HAP-1 (cell line): Measurements from ENCODE around the gene SLC15A2.

Source experiments
- DNase-seq, 2 experiments: peaks; one replicate each; pipeline ENCODE4 v3.0.0-alpha.2; 2016 to 2020; ENCODE audit warnings: low spot score in 2 of 2
- H3K27me3 ChIP-seq: fragments of 250-450 bp; sonication (Bioruptor Pico); 2 replicates; pipeline ENCODE4 v1.5.1; 2020; ENCODE audit warnings: low read depth, mild to moderate bottlenecking, moderate library complexity
- H3K36me3 ChIP-seq: fragments of 250-450 bp; sonication (Bioruptor Pico); replicated peaks from 2 replicates; pipeline ENCODE4 v1.5.1; 2020; ENCODE audit warnings: mild to moderate bottlenecking
- H3K4me1 ChIP-seq: fragments of 250-450 bp; sonication (Bioruptor Pico); 2 replicates; pipeline ENCODE4 v1.5.1; 2020; ENCODE audit warnings: mild to moderate bottlenecking
- H3K4me3 ChIP-seq: fragments of 250-450 bp; sonication (Bioruptor Pico); 2 replicates; pipeline ENCODE4 v1.5.1; 2020; ENCODE audit warnings: mild to moderate bottlenecking, moderate library complexity
- H3K9me3 ChIP-seq: fragments of 250-450 bp; sonication (Bioruptor Pico); 2 replicates; pipeline ENCODE4 v1.5.1; 2020; ENCODE audit warnings: mild to moderate bottlenecking, moderate library complexity
- in situ Hi-C: fragments of 300-500 bp; cut with MboI; formaldehyde crosslinking; loops from 3 replicates; pipeline ENCODE4 v1.14.3; 2020; ENCODE audit warnings: low sequenced_read_pairs, inconsistent platforms, mixed read lengths

The SLC15A2 gene

DNA sequence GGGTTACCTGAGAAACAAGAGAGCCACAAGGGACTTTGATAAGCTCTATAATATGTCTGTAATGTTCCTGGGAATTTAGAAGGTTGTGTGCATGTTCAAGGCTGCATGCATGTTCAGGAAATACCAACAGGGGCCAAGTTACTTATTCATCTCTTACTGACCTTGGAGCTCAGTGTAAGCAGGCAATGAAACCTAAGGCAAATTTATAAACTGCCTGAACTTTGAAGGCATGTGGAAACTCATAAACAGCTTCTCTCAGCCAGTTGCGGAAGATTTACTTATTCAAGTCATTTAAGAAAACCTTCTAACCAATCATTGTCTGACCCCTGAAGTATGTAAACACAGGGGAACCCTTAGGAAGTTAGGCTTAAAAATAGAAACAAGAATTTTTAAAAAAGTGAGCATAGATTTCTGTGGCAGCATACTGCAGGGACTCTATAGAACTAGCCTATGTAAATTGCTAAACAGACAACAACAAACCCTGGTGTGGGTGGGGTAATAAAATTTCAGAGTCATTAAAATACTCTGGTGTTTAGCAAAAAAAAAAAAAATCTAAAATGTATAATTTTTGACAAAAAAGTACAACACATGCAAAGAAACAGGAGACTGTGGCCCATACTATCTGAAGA, 57.2 kb downstream of the SLC15A2 start:
- H3K4me1 ChIP-seq: no peaks in the 10 kb centered on the region
- no peaks in the 10 kb centered on the region for H3K27me3 ChIP-seq
- in situ Hi-C loops: no loop called here
- H3K4me3 ChIP-seq: no peak overlapping the region
- no peaks in the 10 kb centered on the region for H3K9me3 ChIP-seq
- no peak for DNase-seq
- no peaks in the 10 kb centered on the region for H3K36me3 ChIP-seq

GRCh38 chr3:121956363-121956762, 62.2 kb downstream of the SLC15A2 start:
- in situ Hi-C loops: no loop called here
- Histone ChIP-seq H3K4me3 (no peak overlapping the region), H3K27me3 (no peaks in the 10 kb centered on the region; the same call in 1 of the 2 replicates), H3K36me3 (no peaks in the 10 kb centered on the region), H3K4me1 (no peaks in the 10 kb centered on the region), H3K9me3 (no peaks in the 10 kb centered on the region)
- DNase-seq: no peak

DNA sequence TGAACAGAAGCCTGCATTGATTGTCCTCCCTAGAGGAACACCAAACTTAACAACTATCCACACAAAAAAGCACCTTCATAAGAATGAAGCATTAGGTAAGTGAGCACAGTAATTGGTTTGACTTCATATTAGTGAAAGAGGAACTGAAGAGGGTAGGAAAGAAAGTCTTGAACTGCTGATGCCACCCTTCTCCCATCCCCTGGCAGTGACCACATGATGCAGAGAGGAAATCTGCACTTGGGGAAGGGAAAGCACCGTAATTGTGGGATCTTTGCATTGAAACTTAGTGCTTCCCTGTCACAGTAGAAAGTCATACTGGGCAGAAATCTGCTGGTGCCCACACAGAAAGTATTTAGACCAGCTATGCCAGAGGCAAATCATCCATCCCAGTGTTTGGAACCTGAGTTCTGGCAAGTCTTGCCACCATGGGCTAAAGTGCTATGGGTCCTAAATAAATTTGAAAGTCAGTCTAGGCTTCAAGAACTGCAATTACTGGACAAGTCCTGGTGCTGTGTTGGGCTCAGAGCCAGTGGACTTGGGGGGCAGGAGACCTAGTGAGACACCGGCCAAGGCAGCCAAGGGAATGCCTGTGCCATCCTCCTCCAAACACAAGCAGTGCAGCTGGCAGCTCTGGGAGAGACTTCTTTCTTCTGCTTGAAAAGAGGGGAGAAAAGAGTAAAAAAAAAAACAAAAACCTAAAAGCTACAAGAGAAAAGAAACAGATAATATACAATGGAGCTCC, 63.6 kb downstream of the SLC15A2 start:
- no peaks in the 10 kb centered on the region for H3K36me3 ChIP-seq
- no peaks in the 10 kb centered on the region for H3K4me1 ChIP-seq
- no peaks in the 10 kb centered on the region; the same call in 1 of the 2 replicates for H3K27me3 ChIP-seq
- in situ Hi-C loops: no loop called here
- no peaks in the 10 kb centered on the region for H3K9me3 ChIP-seq
- DNase-seq: no peak
- no peak overlapping the region for H3K4me3 ChIP-seq

DNA sequence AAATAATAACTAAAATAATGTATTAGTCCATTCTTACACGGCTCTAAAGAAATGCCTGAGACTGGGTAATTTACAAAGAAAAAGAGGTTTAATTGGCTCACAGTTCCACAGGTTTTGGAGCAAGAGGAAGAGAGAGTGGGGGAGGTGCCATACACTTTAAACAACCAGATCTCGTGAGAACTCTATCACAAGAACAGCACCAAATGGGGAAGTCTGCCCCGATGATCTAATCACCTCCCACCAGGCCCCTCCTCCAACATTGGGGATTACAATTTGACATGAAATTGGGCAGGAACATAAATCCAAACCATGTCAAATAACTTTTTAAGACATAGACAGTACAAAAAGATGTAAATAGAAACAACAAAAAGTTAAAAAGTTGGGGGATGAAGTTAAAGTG, 64.6 kb downstream of the SLC15A2 start:
- H3K9me3 ChIP-seq: no peaks in the 10 kb centered on the region
- H3K36me3 ChIP-seq: no peaks in the 10 kb centered on the region
- in situ Hi-C loops: no loop called here
- no peak for DNase-seq
- H3K4me1 ChIP-seq: no peaks in the 10 kb centered on the region
- H3K4me3 ChIP-seq: no peak overlapping the region
- no peaks in the 10 kb centered on the region; the same call in 1 of the 2 replicates for H3K27me3 ChIP-seq

DNA sequence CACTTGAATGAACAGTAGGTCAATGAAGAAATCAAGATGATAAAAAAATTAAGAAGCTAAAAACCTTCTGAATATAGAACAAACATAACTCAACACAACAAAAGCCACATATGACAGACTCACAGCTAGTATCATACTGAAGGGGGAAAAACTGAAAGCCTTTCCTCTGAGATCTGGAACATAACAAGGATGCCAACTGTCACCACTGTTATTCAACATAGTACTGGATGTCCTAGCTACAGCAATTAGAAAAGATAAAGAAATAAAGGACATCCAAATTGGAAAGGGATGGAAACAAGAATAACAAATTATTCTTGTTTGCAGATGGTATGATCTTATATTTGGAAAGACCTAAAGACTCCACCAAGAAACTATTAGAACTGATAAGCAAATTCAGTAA, 67.1 kb downstream of the SLC15A2 start:
- DNase-seq: no peak
- H3K4me3 ChIP-seq: no peak overlapping the region
- no peaks in the 10 kb centered on the region for H3K4me1 ChIP-seq
- in situ Hi-C loops: no loop called here
- no peaks in the 10 kb centered on the region for H3K9me3 ChIP-seq
- no peaks in the 10 kb centered on the region for H3K36me3 ChIP-seq
- no peaks in the 10 kb centered on the region; the same call in 1 of the 2 replicates for H3K27me3 ChIP-seq

DNA sequence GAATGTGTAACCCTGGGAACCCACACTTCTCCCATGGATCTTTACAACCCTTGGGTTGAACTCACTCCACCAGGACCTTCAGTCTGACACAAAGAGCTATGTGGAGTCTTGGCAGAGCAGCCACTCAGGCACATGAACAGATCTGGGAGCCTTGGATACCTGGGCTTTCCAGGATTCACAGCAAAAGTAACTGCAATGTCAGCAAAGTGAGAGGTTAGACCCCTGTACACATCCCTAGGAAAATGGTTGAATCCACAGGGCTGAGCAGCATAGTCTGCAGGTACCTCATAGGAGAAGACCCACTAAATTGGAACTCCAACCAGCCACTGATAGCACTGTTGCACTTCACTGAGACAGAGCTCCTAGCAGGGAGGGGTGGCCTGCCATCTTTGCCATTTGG, 68.2 kb downstream of the SLC15A2 start:
- Histone ChIP-seq H3K36me3 (no peaks in the 10 kb centered on the region), H3K4me3 (no peak overlapping the region), H3K27me3 (no peaks in the 10 kb centered on the region; the same call in 1 of the 2 replicates), H3K9me3 (no peaks in the 10 kb centered on the region), H3K4me1 (no peaks in the 10 kb centered on the region)
- DNase-seq: no peak
- in situ Hi-C loops: no loop called here

DNA sequence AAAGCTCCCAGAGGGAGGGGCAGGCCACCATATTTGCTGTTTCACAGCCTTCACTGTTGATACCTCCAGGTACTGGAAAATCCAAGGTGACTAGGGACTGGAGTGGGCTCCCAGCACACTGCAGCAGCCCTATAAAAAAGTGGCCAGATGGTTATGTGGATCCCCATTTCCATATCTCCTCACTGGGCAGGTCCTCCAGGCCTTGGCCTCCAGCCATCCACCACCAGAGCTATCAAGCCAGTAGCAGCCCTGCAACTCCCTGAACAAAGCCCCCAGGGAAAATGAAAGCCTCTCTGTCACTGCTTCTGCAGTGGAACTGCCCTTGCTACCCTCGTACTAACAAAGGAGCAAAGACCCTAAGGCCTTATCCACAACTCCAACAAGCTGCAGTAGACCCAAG, 69.4 kb downstream of the SLC15A2 start:
- no peaks in the 10 kb centered on the region; the same call in 1 of the 2 replicates for H3K27me3 ChIP-seq
- no peak for DNase-seq
- H3K4me3 ChIP-seq: no peak overlapping the region
- in situ Hi-C loops: no loop called here
- no peaks in the 10 kb centered on the region for H3K36me3 ChIP-seq
- H3K9me3 ChIP-seq: no peaks in the 10 kb centered on the region
- H3K4me1 ChIP-seq: no peaks in the 10 kb centered on the region

GRCh38 chr3:121969631-121970030, 75.4 kb downstream of the SLC15A2 start:
- Histone ChIP-seq H3K4me3 (no peak overlapping the region), H3K36me3 (no peaks in the 10 kb centered on the region), H3K27me3 (no peaks in the 10 kb centered on the region), H3K9me3 (no peaks in the 10 kb centered on the region), H3K4me1 (no peaks in the 10 kb centered on the region)
- DNase-seq: no peak
- in situ Hi-C loops: no loop called here

DNA sequence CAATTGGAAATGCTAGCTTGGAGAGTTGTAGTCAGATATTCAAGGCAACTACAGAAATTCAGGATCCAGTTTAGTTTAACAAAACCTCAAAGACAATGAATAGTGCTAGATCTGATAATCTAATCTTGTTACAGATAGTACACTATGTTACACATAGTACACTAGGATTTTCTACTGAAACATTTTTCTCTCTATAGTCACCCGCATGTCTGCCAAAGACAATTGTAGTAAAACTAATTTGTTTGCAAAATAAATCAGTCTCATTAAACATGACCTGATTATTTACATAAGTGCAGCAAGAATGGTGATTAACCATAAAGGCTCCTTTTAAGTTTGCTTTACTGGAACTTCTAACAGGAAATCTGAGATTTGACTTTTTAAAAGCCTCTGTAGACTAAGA, 75.8 kb downstream of the SLC15A2 start:
- H3K4me1 ChIP-seq: no peaks in the 10 kb centered on the region
- in situ Hi-C loops: no loop called here
- H3K36me3 ChIP-seq: no peaks in the 10 kb centered on the region
- no peaks in the 10 kb centered on the region for H3K27me3 ChIP-seq
- no peaks in the 10 kb centered on the region for H3K9me3 ChIP-seq
- no peak overlapping the region for H3K4me3 ChIP-seq
- DNase-seq: no peak

GRCh38 chr3:121974601-121975111, 80.5 kb downstream of the SLC15A2 start:
- in situ Hi-C loops: no loop called here

DNA sequence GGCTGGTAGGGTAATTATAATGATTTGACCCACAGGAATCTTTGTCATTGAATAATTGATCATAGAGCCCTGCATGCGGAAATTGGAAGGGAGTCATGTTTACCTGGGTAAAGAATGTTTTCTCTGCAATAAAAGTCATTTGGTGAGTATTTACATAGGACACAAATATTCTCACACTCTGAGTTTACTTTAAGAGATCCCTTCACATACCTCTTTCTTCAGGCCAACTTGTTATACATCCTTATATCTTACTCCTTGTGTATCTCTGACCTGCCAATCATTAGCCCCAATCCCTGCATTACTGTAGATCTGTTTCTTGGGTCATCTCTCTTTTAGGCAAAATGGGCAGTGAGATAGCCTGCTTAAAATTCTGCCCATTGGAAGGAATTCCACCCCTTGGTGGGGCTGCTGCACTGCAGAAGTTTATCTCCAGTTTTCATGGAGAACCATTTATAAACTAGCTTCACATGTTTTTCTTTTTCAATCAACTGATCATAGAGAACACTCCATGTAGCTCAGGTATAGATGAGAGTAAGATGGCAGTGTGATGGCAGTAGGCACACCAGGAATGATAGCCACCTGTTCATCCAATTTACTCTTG, 81.6 kb downstream of the SLC15A2 start:
- in situ Hi-C loops: no loop called here
- no peaks in the 10 kb centered on the region for H3K4me1 ChIP-seq
- no peak for DNase-seq

More at GRCh38 chr3:121974601-121975111, 80.5 kb downstream of the SLC15A2 start:
- H3K4me1 ChIP-seq: no peaks in the 10 kb centered on the region
- no peaks in the 10 kb centered on the region for H3K36me3 ChIP-seq
- DNase-seq: no peak
- H3K27me3 ChIP-seq: no peaks in the 10 kb centered on the region
- no peak overlapping the region for H3K4me3 ChIP-seq
- no peaks in the 10 kb centered on the region for H3K9me3 ChIP-seq

DNA sequence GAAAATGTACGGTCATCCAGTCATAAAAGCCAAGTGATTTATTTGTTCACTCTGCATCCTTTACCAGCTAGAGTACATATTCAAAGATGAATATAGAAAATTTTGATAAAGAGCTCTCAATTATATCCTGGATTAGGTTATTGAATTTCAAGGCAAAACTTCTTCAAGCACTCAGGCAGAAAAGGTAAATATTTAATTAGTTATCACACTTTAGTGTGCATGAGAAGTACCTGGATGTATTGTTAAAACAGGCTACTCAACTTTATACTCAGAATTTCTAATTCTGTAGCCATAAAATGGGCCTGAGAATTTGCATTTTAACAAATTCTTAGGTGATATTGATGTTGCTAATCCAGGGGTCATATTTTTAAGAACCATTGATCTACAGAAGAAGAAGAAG, 82.5 kb downstream of the SLC15A2 start:
- no peaks in the 10 kb centered on the region for H3K36me3 ChIP-seq
- H3K27me3 ChIP-seq: no peaks in the 10 kb centered on the region
- in situ Hi-C loops: no loop called here
- DNase-seq: no peak
- H3K9me3 ChIP-seq: no peaks in the 10 kb centered on the region
- no peak overlapping the region for H3K4me3 ChIP-seq
- no peaks in the 10 kb centered on the region for H3K4me1 ChIP-seq

More for the DNA sequence above, 81.6 kb downstream of the SLC15A2 start:
- Histone ChIP-seq H3K9me3 (no peaks in the 10 kb centered on the region), H3K27me3 (no peaks in the 10 kb centered on the region), H3K36me3 (no peaks in the 10 kb centered on the region), H3K4me3 (no peak overlapping the region)

- no peak for DNase-seq
- no peaks in the 10 kb centered on the region for H3K4me1 ChIP-seq
- H3K27me3 ChIP-seq: no peaks in the 10 kb centered on the region
- in situ Hi-C loops: no loop called here
- H3K9me3 ChIP-seq: no peaks in the 10 kb centered on the region
- H3K4me3 ChIP-seq: no peak overlapping the region
- no peaks in the 10 kb centered on the region for H3K36me3 ChIP-seq
Observed at GRCh38 chr3:121979246-121979645, 85.0 kb downstream of the SLC15A2 start.
